OCI-LY7 (cell line): ENCODE data around the gene TACC3. TPM values are rescaled to one million over a fixed set of nuclear protein-coding genes. Genes with fewer than 3 reads are reported as not detected.

Experiments
- BruUV-seq: library from RNA; stranded (reverse); fragments of 400-500 nt; replicated peaks from 2 replicates; lab custom pipeline; 2021; lab: Mats Ljungman, UMichigan
- CTCF ChIA-PET: fragments of 300-600 bp; sonication (Branson Sonifier 250); formaldehyde crosslinking; loops from one replicate; lab custom pipeline; 2022; ENCODE audit warnings: antibody characterized with exemption; ENCODE audit not compliant: unreplicated experiment; lab: Charles Lee
- POLR2A ChIA-PET: fragments of 300-600 bp; sonication (Branson Sonifier 250); formaldehyde crosslinking; loops from one replicate; lab custom pipeline; 2022; ENCODE audit warnings: antibody characterized with exemption; lab: Charles Lee
- DNase-seq: peaks from one replicate; pipeline ENCODE4 v3.0.0-alpha.2; 2015; ENCODE audit warnings: low spot score
- H2AFZ ChIP-seq: fragments of 200-600 bp; sonication (generic), shearing (Covaris generic); 2 replicates; pipeline ENCODE4 v1.6.1; 2014; ENCODE audit warnings: mild to moderate bottlenecking, antibody characterized with exemption, low read length, moderate library complexity
- H3K27ac ChIP-seq: fragments of 200-600 bp; sonication (generic); 2 replicates; pipeline ENCODE4 v1.5.1; 2014; ENCODE audit warnings: mixed run types, low read depth, mild to moderate bottlenecking, moderate library complexity, low read length, inconsistent platforms; ENCODE audit not compliant: poor library complexity, severe bottlenecking
- H3K36me3 ChIP-seq: fragments of 200-600 bp; sonication (generic); 2 replicates; pipeline ENCODE4 v1.6.1; 2014; ENCODE audit warnings: mild to moderate bottlenecking, antibody characterized with exemption, low read length, moderate library complexity, mixed read lengths; ENCODE audit not compliant: insufficient read depth
- H3K4me1 ChIP-seq: fragments of 200-600 bp; sonication (generic); 2 replicates; pipeline ENCODE4 v1.5.1; 2014; ENCODE audit warnings: mild to moderate bottlenecking, low read length; ENCODE audit not compliant: insufficient read depth, poor library complexity, severe bottlenecking
- H3K4me2 ChIP-seq: fragments of 200-600 bp; sonication (generic); 2 replicates; pipeline ENCODE4 v1.6.1; 2014; ENCODE audit warnings: mild to moderate bottlenecking, low read length
- H3K4me3 ChIP-seq: fragments of 200-600 bp; sonication (generic); 2 replicates; pipeline ENCODE4 v1.5.1; 2014; ENCODE audit warnings: mild to moderate bottlenecking, low read depth, low read length; ENCODE audit not compliant: poor library complexity, severe bottlenecking
- H3K79me2 ChIP-seq: fragments of 200-600 bp; sonication (generic); 2 replicates; pipeline ENCODE4 v1.6.1; 2016; ENCODE audit warnings: low read depth, mild to moderate bottlenecking, low read length, moderate library complexity, mixed read lengths; ENCODE audit not compliant: insufficient read depth
- H3K9me2 ChIP-seq: fragments of 200-600 bp; sonication (generic); 2 replicates; pipeline ENCODE4 v1.6.1; 2016; ENCODE audit warnings: mild to moderate bottlenecking, low read length, mixed read lengths; ENCODE audit not compliant: insufficient read depth
- H3K9me3 ChIP-seq: fragments of 200-600 bp; sonication (generic); 2 replicates; pipeline ENCODE4 v1.6.1; 2014; ENCODE audit warnings: mild to moderate bottlenecking, mixed run types, low read length, mixed read lengths
- H4K20me1 ChIP-seq: fragments of 200-600 bp; sonication (generic); 2 replicates; pipeline ENCODE4 v1.6.1; 2014; ENCODE audit warnings: mild to moderate bottlenecking, antibody characterized with exemption, low read length, moderate library complexity, mixed read lengths; ENCODE audit not compliant: insufficient read depth
- EZH2phosphoT487 ChIP-seq: fragments of 200-600 bp; sonication (generic); IDR thresholded peaks from 2 replicates; pipeline ENCODE4 v1.6.1; 2018; ENCODE audit warnings: low read depth, borderline replicate concordance, mild to moderate bottlenecking, mixed run types, antibody characterized with exemption, low read length, moderate library complexity, mixed read lengths
- intact Hi-C: fragments of 100-400 bp; cut with micrococcal nuclease; formaldehyde crosslinking; loops from one replicate; pipeline ENCODE4 v1.10.0; 2022; ENCODE audit not compliant: unreplicated experiment
- total RNA-seq, 2 experiments: library from RNA; depleted of rRNA in 1 of 2; stranded (reverse); fragments of >200 nt in 1 of 2; shearing (Covaris generic) in 1 of 2; gene quantifications; 2 replicates each; pipeline ENCODE4 v1.2.3, GENCODE V29; 2014 to 2022
- TF ChIP-seq, protein P1 (sequence below): fragments of 200-600 bp; sonication (generic); conservative IDR thresholded peaks from 2 replicates; pipeline ENCODE4 v1.5.1; 2014; ENCODE audit warnings: mild to moderate bottlenecking, antibody characterized with exemption, low read length, moderate library complexity, mixed read lengths

TACC3 gene
- total RNA-seq, 2 experiments from 2014 or later = 100 to 257 TPM

DNA sequence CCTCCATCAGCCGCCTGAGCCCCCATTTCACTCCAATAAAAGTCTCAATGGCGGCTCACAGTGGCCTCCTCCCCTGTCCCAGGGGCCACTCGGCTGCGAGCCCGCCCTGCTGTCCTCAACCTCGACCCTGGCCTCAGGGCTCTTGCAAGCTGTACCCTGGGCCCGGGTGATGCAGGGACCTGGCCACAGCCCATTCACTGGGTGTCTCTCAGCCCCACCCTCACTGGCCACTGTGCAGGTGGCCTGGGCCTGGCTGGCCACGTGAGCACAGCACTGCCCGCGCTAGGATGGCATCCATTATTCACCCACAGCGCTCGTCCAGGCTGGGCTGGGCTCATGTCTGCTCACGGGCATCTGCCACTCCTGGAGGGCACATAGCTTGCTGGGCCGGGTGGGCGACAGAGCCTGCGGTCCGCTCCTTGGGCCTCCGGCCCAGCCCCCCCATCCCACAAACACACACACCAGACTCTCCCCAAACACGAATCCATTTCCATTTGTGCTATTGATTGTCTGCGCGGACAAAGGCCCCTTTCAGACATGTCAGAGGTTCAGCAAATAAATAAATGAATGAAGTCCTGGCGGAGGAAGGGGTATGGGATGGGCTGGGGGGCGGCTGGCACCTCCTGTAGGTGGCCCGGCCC is 55.3 kb downstream of the TACC3 start:
- H3K4me3 ChIP-seq = no peak overlapping the region
- BruUV-seq = no TSS peak
- H2AFZ ChIP-seq = no peak overlapping the region
- no peak for DNase-seq
- intact Hi-C loops = no loop called here
- no peaks in the 10 kb centered on the region for H3K9me2 ChIP-seq
- TF ChIP-seq EZH2phosphoT487 = no peak
- TF ChIP-seq, protein P1, sequence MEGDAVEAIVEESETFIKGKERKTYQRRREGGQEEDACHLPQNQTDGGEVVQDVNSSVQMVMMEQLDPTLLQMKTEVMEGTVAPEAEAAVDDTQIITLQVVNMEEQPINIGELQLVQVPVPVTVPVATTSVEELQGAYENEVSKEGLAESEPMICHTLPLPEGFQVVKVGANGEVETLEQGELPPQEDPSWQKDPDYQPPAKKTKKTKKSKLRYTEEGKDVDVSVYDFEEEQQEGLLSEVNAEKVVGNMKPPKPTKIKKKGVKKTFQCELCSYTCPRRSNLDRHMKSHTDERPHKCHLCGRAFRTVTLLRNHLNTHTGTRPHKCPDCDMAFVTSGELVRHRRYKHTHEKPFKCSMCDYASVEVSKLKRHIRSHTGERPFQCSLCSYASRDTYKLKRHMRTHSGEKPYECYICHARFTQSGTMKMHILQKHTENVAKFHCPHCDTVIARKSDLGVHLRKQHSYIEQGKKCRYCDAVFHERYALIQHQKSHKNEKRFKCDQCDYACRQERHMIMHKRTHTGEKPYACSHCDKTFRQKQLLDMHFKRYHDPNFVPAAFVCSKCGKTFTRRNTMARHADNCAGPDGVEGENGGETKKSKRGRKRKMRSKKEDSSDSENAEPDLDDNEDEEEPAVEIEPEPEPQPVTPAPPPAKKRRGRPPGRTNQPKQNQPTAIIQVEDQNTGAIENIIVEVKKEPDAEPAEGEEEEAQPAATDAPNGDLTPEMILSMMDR = no peak
- CTCF ChIA-PET = no interaction called here
- H3K79me2 ChIP-seq = no peaks in the 10 kb centered on the region
- H3K36me3 ChIP-seq = no peaks in the 10 kb centered on the region
- H3K27ac ChIP-seq = no peak overlapping the region
- no peaks in the 10 kb centered on the region for H3K9me3 ChIP-seq
- no peak overlapping the region for H3K4me2 ChIP-seq
- H3K4me1 ChIP-seq = no peaks in the 10 kb centered on the region
- POLR2A ChIA-PET = no interaction called here
- H4K20me1 ChIP-seq = no peaks in the 10 kb centered on the region

DNA sequence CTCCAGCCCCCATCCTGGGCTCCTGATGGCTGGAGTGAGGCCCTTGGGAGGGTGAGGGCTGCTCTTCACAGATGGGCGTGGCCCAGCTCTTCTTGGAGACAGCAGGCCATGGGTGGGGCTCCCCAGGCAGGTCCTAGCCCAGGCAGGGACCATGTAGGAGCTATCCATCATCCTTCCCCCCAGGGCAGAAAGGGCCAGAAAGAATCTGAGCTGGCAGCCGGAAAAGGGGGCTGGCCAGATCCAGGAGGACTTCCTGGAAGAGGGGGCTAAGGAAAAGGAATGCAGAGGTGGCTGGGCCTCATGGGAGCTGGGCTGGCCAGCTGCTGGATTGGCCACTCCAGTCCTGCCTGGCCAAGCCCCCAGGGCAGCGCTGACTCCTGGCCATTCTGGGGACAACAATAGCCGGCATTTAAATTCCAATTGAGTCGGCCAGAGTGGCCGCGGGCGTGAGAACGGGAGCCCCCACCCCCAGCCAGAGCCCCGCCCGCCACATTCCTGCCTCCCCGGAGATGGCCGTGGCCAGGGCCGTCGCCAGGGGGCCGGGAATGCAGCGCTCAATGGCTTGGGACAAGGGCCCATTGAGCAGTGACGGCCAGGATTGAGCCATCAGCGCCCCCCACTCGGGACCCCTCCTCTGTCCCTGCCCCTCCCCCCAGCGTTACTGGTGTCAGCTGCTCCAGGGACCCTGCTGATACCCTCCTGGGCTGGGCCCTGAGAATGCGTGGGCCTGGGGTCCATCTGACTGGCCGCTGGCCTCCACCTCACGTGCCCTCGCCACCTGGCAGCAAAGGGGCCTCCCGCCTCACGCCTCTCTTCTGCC is 56.7 kb downstream of the TACC3 start:
- no peak overlapping the region for H3K27ac ChIP-seq
- no peak overlapping the region for H3K4me2 ChIP-seq
- no peaks in the 10 kb centered on the region for H3K9me3 ChIP-seq
- H3K9me2 ChIP-seq = no peaks in the 10 kb centered on the region
- CTCF ChIA-PET = no interaction called here
- BruUV-seq = no TSS peak
- H3K4me3 ChIP-seq = no peak overlapping the region
- intact Hi-C loops = no loop called here
- TF ChIP-seq, protein P1 = no peak
- no peak for TF ChIP-seq EZH2phosphoT487
- H4K20me1 ChIP-seq = no peaks in the 10 kb centered on the region
- no peak overlapping the region for H2AFZ ChIP-seq
- no peaks in the 10 kb centered on the region for H3K79me2 ChIP-seq
- POLR2A ChIA-PET = no interaction called here
- H3K36me3 ChIP-seq = no peaks in the 10 kb centered on the region
- no peaks in the 10 kb centered on the region for H3K4me1 ChIP-seq
- no peak for DNase-seq
